Measurements from ENCODE around the gene TCEANC2. TPM values are rescaled to one million over a fixed set of nuclear protein-coding genes. Genes with fewer than 3 reads are reported as not detected.

The TCEANC2 gene
- total RNA-seq, 1 donor from 2014 or later: 5.3 TPM

- intact Hi-C loops (cut with DNase I): no loop called here
- DNase-seq (no peak), ATAC-seq (ENCODE audit: poor library complexity) (no peak)
These were observed 52.4 kb downstream of the TCEANC2 start for GRCh38 chr1:54105736-54106269.

GRCh38 chr1:54107131-54107530 lies 53.7 kb downstream of the TCEANC2 start:
- no peak for ATAC-seq (ENCODE audit: poor library complexity)
- no peak for DNase-seq
- intact Hi-C loops (cut with DNase I): no loop called here

DNA sequence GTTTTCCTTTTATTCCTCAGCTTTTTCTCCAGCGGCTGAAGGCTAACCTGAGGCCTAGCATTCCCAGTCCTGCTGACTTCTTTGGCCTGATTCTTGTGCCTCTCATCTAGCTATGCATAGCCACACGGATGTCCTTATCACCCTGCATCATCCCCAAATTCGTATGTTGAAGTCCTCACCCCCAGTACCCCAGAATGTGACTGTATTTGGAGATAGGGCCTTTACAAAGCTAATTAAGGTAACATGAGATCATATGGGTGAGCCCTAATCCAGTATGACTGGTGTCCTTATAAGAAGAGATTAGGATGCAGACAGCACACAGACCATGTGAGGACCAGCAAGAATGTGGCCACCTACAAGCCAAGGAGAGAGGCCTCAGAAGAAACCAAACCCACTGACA lies 54.7 kb downstream of the TCEANC2 start:
- no peak for ATAC-seq (ENCODE audit: poor library complexity)
- intact Hi-C loops (cut with DNase I): no loop called here

GRCh38 chr1:54109129-54110090 lies 56.0 kb downstream of the TCEANC2 start:
- intact Hi-C loops (cut with DNase I): no loop called here
- ATAC-seq (ENCODE audit: poor library complexity): no peak
- DNase-seq: no peak

More for the DNA sequence above, 54.7 kb downstream of the TCEANC2 start:
- DNase-seq: no peak

DNA sequence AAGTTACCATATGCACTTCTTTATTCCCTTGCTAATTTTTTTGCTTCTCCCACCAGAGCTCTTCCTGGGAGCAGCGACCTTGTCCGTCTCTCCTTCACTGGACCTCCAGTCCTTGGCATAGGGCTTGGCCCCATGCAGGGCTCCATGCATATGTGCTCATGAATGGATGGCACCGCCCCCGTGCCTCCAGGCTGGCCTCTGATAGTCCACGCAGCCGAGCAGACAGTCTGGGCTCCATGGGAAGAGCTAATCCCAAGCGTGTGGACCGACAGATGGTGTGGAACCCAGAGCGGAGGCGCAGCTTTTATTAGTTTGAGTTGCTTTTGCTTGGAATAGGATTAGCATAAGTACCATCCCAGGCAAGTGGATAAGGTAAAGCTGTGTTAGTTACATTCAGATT lies 57.6 kb downstream of the TCEANC2 start:
- intact Hi-C loops (cut with DNase I): no loop called here
- ATAC-seq (ENCODE audit: poor library complexity): no peak
- DNase-seq: no peak

- no peak for ATAC-seq (ENCODE audit: poor library complexity)
- intact Hi-C loops (cut with DNase I): no loop called here
- DNase-seq: no peak
These were observed 58.2 kb downstream of the TCEANC2 start for GRCh38 chr1:54111624-54112023.

- no peak for DNase-seq
- intact Hi-C loops (cut with DNase I): no loop called here
- ATAC-seq (ENCODE audit: poor library complexity): no peak
These were observed 58.6 kb downstream of the TCEANC2 start for GRCh38 chr1:54112027-54112426.

DNA sequence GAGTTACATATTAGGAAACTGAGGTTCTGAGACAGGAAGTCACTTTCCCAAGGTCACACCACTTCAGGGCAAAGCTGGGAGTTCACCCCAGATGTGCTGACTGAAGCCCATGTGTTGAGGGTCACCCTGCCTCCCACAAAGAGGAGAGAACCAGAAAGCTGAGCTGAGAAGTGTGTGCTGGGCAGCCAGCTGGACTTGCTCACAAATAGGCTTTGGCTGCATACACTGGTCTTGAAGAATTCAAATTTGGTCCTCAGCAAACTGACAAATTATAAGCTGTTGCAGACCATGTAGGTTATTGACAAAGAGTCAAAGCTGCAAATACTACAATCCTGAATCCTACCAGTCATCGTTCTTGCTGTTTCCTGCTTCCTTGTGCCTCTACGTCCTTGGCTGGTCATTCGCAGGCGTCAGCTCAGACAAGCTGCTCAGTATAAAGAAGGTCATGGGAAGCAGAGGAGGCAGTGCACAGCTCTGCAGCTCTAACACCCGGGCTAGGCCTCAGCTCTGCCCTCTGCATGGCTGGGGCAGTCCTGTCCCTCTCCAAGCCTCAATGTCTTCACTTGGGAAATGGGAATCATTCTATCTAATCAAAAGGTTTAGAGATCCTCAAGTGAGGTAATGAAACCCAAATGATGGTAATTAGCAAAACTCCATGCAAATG lies 59.4 kb downstream of the TCEANC2 start:
- ATAC-seq (ENCODE audit: poor library complexity): no peak
- intact Hi-C loops (cut with DNase I): no loop called here
- no peak for DNase-seq

GRCh38 chr1:54114001-54114400 lies 60.6 kb downstream of the TCEANC2 start:
- DNase-seq: no peak
- intact Hi-C loops (cut with DNase I): no loop called here
- no peak for ATAC-seq (ENCODE audit: poor library complexity)

DNA sequence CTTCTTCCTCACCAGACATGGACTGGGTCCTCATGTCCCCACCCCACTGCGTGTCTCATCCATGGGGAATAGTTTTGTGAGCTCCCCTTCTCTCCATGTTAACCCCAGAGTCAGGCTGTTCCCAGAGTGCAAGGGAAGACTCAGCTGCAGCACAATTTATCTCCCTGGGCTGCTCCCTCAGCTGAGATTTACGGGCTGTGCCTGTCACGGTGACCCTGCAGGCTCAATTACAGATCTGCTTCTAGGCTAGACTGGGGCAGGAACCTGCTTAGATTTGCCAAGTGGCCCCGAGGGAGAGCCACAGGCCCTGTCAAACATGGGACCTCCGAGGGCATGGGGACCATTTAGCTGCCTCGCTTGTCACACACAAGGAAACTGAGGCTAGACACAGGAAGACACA lies 61.5 kb downstream of the TCEANC2 start:
- ATAC-seq (ENCODE audit: poor library complexity) (no peak), DNase-seq (no peak)
- intact Hi-C loops (cut with DNase I): no loop called here

DNA sequence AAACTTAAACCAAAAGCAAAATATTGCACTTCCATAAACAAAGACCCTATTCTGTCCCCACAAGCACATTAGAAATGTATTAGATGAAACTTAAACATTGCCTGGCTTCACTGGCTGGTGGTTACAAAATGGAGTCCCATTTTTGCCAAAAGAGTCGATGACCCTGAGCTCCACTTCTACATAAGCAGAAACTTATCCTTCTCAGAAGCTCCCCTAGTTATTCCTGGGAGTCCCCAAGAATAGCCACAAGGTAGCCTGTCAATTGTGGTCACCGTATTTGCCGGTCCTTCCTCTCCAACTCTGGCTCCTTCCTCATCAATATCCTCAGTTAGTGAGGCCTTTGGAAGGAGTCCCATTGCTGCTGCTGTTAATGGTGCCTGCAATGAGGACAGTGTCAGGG lies 62.1 kb downstream of the TCEANC2 start:
- intact Hi-C loops (cut with DNase I): no loop called here
- DNase-seq (no peak), ATAC-seq (ENCODE audit: poor library complexity) (no peak)

DNA sequence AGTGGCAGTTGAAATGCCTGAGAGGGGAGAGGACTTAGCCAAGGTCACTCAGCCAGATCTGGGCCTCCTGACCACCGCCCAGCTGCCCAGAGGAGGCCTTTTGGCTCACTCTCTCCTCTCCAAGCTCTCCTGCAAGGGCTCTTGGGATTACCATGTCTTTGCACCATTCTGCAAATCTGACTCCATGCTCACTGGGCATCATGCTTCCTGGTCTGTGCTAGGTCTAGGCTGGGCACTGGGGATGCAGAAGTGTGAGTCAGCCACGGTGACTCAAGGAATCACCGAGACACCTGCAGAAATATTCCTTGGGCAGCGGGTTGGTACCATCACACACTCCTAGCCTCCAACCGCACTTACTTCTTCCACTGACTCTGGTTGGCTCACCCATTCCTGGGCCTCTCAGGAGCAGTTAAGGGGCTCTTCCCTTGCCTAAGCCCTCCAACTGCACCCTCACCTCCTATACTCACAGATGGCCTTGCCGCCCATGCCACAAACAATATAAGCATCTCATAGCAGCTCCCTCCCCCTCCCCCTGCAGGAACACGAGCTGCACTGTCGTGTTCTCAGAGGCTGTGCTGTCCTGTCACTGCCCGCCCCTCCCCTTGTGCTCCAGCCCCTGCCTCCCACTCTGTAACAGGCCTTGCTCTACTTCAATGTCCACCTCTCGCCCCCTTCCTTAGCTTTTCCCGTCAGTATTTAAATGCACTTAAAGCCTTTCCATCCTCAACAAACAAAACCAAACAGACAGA lies 64.6 kb downstream of the TCEANC2 start:
- ATAC-seq (ENCODE audit: poor library complexity): no peak
- peak; percentile 8 for DNase-seq
- intact Hi-C loops (cut with DNase I): no loop called here

DNA sequence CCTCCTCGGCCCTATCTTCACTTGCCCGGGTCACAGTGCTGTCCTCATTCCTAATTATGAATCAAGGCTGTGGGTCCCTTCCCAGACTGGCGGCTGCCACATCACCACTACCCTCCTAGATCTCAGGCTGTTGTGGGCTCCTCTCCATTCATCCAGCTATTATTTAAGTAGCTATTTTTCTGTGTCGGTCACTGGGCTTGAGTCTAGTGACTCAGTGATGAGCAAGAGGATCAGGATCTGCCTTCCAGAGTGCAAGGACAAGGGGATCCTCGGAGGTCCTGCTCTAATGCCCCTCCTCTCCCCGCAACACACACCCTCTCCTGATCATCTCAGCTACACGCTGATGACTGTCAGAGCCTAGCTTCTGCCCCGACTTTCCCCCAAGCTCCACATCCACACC lies 65.3 kb downstream of the TCEANC2 start:
- no peak for ATAC-seq (ENCODE audit: poor library complexity)
- intact Hi-C loops (cut with DNase I): no loop called here
- DNase-seq: peak; percentile 3

- intact Hi-C loops (cut with DNase I): loop anchor here (10.0 kb wide), 2 partner anchors 155 to 285 kb away; partner anchors contain the start of gene SSBP3
- DNase-seq (peak; percentile 10), ATAC-seq (ENCODE audit: poor library complexity) (no peak)
These were observed 66.8 kb downstream of the TCEANC2 start for GRCh38 chr1:54120018-54120697.

DNA sequence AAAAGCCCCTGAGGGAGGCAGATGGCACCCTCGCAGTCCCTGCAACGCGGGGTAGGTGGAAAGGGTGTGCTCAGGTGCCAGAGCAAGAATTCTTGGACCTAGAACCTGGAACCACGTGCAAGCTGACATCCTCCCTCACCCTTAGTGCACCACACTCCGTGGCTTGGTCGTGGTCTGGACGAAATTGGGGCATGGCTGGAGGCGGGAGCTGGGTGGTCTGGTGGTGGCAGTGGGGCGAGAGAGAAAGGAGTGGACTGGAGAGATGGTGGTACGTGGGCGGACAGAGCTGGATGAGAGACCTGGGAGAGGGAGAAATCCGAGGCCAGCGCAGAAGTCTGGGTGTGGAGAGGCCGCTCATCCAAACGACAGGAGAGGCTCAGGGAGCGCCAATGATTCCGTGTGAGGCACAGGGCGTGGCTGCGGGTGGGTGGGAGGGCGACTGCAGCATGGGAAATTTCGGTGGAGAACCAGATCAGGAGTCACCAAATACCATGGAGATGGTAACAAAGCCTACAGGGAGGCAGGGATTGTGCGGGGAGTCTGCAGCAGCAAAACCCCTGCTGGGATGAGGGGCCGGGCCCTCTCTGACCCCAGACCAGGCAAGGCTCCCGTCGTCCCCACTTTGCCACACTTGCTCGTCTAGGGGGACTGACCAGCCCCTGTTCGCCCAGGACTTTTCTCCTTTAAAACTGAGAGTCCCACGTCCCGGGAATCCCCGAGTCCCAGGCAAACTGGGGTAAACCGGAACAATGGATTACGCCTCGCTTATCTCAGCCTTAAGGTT lies 67.5 kb downstream of the TCEANC2 start:
- no peak for ATAC-seq (ENCODE audit: poor library complexity)
- peak; percentile 0 for DNase-seq
- intact Hi-C loops (cut with DNase I): loop anchor here (10.0 kb wide), 2 partner anchors 154 to 284 kb away; partner anchors contain the start of gene SSBP3

- peak; percentile 85 for DNase-seq
- intact Hi-C loops (cut with DNase I): loop anchor here (10.0 kb wide), 2 partner anchors 153 to 283 kb away; partner anchors contain the start of gene SSBP3
- ATAC-seq (ENCODE audit: poor library complexity): peak; percentile 95
These were observed 68.2 kb downstream of the TCEANC2 start for GRCh38 chr1:54121482-54122134.

- DNase-seq (no peak), ATAC-seq (ENCODE audit: poor library complexity) (peak; percentile 8)
- intact Hi-C loops (cut with DNase I): loop anchor here (10.0 kb wide), 2 partner anchors 153 to 283 kb away; partner anchors contain the start of gene SSBP3
These were observed 68.8 kb downstream of the TCEANC2 start for GRCh38 chr1:54122135-54122751.
